ENCODE results near the gene CPB2. TPM values are rescaled to one million over a fixed set of nuclear protein-coding genes. Genes with fewer than 3 reads are reported as not detected.

Gene CPB2
- total and polyA plus RNA-seq, 4 donors, result 175 to 997 (median 504) TPM

Other genes starting within 250 kb of the CPB2 start
- gene ZC3H13, start 52.3 kb downstream of the CPB2 start, total RNA-seq, result 10 to 100 TPM; 11.1 to 62.1 TPM
- 10 to 100 TPM; 10.0 to 46.7 TPM for gene ZC3H13, start 52.3 kb downstream of the CPB2 start, polyA plus RNA-seq
- 10 to 100 TPM; 44.8 to 90.6 TPM for gene LCP1, start 77.1 kb upstream of the CPB2 start, total RNA-seq
- 10 to 100 TPM; 12.6 to 27.1 TPM for gene LCP1, start 77.1 kb upstream of the CPB2 start, polyA plus RNA-seq
- under 1 TPM; 0.08 to 0.84 TPM for gene LRRC63, start 106.9 kb upstream of the CPB2 start, total RNA-seq
- gene LRRC63, start 106.9 kb upstream of the CPB2 start, polyA plus RNA-seq, result under 1 TPM; 0.03 to 0.10 TPM

Measured in liver (tissue), 4 donors.